Testis (tissue), 3 donors: Measurements from ENCODE around the gene SSTR4. TPM values are rescaled to one million over a fixed set of nuclear protein-coding genes. Genes with fewer than 3 reads are reported as not detected.

Experiments
- DNase-seq: peaks from one replicate; pipeline ENCODE4 v3.0.0-alpha.2; 2019
- H3K27ac ChIP-seq, 2 donors: fragments of 200-600 bp; sonication (generic); one replicate each; pipeline ENCODE4 v1.5.1; 2019
- H3K27me3 ChIP-seq: fragments of 200-600 bp; sonication (generic); one replicate; pipeline ENCODE4 v1.5.1; 2019
- H3K36me3 ChIP-seq: fragments of 200-600 bp; sonication (generic); one replicate; pipeline ENCODE4 v1.5.1; 2017; ENCODE audit warnings: low read depth; ENCODE audit errors: missing control alignments
- H3K4me1 ChIP-seq: fragments of 200-600 bp; sonication (generic); one replicate; pipeline ENCODE4 v1.5.1; 2019
- H3K4me3 ChIP-seq, 2 donors: fragments of 200-600 bp; sonication (generic); one replicate each; pipeline ENCODE4 v1.5.1; 2017 to 2019
- H3K9me3 ChIP-seq: fragments of 200-600 bp; sonication (generic); one replicate; pipeline ENCODE4 v1.5.1; 2017
- POLR2A ChIP-seq: fragments of 450-650 bp; IDR thresholded peaks from one replicate; pipeline ENCODE4 v1.6.1; 2017; ENCODE audit warnings: antibody characterized with exemption, mild to moderate bottlenecking, moderate library complexity
- WGBS, 2 donors: methylation state at CpG; one replicate each; pipeline ENCODE4 v1.1.5; 2018; 5-methylcytosine and 5-hydroxymethylcytosine counted together
- intact Hi-C: fragments of 100-400 bp; cut with DNase I; formaldehyde crosslinking; loops from one replicate; pipeline ENCODE4 v1.15.1; 2023; ENCODE audit warnings: low total_unique reads
- polyA plus RNA-seq: library from polyadenylated mRNA; stranded (reverse); fragments of 350-450 nt; fragmentation: Illumina TruSeq; extraction: RNeasy Lipid Tissue Mini Kit (QIAGEN cat#74804); gene quantifications from one replicate; pipeline ENCODE4 v1.2.3, GENCODE V29; 2014; ENCODE audit warnings: low read depth, low replicate concordance; ENCODE audit not compliant: insufficient read depth
- total RNA-seq, 2 donors: library from RNA; depleted of rRNA; stranded (reverse); fragments of >200 nt; gene quantifications; one replicate each; pipeline ENCODE4 v1.2.3, GENCODE V29; 2016
- TF ChIP-seq, protein P1 (sequence below), 3 experiments: fragments of 450-650 bp in 2 of 3; fragments of 200-600 bp in 1 of 3; sonication (generic) in 1 of 3; IDR thresholded peaks; one replicate each; pipeline ENCODE4 v1.5.1; 2016 to 2019; ENCODE audit warnings: antibody characterized with exemption in 3 of 3, mild to moderate bottlenecking in 2 of 3, moderate library complexity in 1 of 3

SSTR4 gene
- total and polyA plus RNA-seq, 3 donors from 2014 or later = 0.55 TPM; not detected in 2

DNA sequence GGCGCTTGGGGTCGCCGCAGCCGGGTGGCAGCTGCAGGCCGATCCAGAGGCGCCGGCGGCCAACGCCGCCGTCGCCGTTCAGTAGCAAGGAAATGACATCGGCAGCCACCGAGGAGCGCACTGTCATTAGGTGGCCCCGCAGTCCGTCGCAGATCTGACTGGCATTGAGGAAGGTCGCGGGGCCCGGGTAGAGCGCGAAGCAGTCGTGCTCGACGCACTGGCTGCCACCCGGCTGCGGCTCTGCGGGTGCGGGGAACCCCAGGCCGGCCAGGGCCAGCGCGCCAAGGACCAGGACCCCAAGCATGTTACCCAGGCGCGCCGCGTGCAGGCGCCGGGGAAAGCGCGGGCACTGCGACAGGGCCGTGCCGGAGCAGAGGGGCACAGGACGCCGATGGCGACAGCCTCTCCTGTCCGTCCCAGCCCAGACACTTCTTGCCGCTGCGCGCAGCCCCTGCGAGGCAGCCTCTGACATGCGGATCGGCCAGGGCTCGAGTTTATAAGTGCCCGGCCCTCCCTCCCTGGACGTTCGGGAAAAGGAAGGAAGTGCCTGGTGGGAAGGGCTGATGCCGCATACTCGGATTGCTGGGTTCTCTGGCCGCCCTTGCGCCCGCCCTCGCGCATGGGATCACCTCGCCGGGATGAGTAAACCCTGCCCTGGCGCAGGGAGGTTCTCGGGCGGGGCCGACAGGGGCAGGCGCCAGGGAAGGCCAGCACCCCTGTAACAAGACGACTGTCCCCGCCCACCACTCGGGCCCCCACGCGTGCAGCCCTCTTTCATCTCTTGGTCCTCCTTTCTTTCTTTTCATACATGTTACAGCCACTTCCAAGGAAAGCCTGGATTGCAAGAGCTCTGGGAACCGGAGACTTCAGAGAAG, 14.3 kb downstream of the SSTR4 start, which contains the start of gene THBD:
Gene THBD (minus strand): TSS at position 472 of the 875 bp plus-strand sequence. CDS start 168 bp downstream, at position 304.
- Histone ChIP-seq H3K27ac (peak within 1 kb of the TSS; percentile 76 to 82), H3K4me1 (peaks cover 4% of the 10 kb centered on the region), H3K27me3 (no peaks in the 10 kb centered on the region), H3K36me3 (no peaks in the 10 kb centered on the region), H3K4me3 (peak within 1 kb of the TSS; percentile 57 to 62), H3K9me3 (no peaks in the 10 kb centered on the region)
- TF ChIP-seq, protein P1, sequence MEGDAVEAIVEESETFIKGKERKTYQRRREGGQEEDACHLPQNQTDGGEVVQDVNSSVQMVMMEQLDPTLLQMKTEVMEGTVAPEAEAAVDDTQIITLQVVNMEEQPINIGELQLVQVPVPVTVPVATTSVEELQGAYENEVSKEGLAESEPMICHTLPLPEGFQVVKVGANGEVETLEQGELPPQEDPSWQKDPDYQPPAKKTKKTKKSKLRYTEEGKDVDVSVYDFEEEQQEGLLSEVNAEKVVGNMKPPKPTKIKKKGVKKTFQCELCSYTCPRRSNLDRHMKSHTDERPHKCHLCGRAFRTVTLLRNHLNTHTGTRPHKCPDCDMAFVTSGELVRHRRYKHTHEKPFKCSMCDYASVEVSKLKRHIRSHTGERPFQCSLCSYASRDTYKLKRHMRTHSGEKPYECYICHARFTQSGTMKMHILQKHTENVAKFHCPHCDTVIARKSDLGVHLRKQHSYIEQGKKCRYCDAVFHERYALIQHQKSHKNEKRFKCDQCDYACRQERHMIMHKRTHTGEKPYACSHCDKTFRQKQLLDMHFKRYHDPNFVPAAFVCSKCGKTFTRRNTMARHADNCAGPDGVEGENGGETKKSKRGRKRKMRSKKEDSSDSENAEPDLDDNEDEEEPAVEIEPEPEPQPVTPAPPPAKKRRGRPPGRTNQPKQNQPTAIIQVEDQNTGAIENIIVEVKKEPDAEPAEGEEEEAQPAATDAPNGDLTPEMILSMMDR (IDR thresholded peaks at IDR 0.05) = no peak
- TF ChIP-seq POLR2A = no peak
- 0% methylated on average over 16 to 79 of the region's 79 CpGs for WGBS, 2 donors
- peak; percentile 81 for DNase-seq
- intact Hi-C loops = loop anchor here (10.0 kb wide), 2 partner anchors 185 to 285 kb away; no protein-coding TSS in a partner anchor

DNA sequence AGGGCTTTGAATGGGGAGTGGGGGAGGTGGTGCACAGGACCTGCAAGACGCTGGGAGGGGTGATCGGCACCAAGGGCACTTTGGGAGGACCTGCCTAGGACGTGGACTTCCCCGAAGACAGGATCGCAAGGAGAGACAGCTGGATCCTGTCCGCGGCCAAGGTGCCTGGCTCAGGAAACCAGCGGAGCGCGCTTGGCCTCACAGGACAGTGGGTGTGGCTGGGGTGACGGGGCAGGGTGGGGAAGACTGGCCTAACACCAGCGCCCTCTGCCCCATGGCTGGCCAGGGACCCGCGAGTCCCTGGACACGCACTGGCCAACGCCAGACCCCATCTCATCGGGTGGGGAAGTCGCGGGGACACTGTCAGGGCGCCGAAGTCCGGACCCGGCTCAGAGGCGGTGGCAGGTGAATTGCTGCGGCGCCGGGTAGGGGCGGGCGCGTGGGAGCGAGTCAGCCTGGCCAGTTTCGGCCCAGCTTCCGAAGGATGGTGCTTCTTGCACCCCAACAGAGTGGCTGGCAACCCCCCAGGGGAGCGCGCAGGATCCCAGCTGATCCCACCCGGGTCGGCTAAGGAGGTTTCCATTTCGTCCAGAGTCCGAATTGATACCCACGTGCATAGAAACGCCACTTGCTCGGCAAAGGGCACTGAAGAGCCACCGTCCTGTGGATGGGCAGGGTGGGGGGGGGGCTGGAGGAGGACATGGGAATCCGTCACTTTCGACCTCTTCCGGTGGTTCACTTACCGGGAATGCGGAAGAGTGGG, 15.1 kb downstream of the SSTR4 start:
- Histone ChIP-seq H3K4me3 (peak overlapping the region; percentile 57 to 62), H3K27ac (peak overlapping the region; percentile 76 to 82), H3K9me3 (no peaks in the 10 kb centered on the region), H3K27me3 (no peaks in the 10 kb centered on the region), H3K4me1 (peaks cover 4% of the 10 kb centered on the region), H3K36me3 (no peaks in the 10 kb centered on the region)
- 1 to 2% methylated on average over 17 to 44 of the region's 48 CpGs for WGBS, 2 donors
- DNase-seq = peak; percentile 44
- intact Hi-C loops = no loop called here
- no peak for TF ChIP-seq POLR2A
- TF ChIP-seq, protein P1 (IDR thresholded peaks at IDR 0.05) = no peak

DNA sequence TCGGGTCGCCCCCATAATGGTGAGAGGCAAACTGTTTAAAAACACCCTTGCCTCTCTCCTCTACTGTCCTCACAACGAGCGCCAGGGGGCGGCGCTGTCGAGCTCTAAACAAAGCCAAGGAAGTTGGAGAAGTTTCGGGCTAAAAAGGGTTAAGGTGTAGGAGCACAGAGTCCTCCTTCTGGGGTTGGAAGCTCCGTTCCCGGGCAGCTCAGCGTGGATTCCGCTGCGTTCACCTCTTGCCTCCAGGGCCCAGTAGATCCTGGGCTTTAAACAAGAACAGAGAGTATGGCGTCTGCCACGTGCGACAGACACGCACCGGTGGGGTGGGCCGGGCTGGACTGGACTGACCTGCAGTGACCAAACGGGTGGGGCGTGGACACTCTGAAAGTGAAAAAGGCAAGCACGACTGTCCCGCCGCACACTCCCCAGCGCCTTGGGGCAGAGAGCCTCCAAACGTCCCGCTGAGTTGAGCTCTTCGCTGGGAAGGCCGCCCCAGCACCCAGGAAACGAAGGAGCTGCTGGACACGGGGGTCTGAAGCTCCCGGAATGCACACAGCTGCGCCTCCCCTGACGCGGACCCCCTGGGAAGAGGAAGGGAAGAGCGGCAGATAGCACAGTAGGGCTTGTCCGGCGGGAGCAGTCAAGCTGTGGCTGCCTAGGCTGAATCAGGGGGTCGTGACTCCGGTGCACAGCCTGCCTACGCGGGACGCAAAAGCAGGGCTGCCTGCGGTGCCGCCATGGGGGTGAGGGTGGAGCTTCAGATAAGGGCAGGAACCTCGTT, 15.9 kb downstream of the SSTR4 start:
- Histone ChIP-seq H3K27me3 (no peaks in the 10 kb centered on the region), H3K4me3 (peak overlapping the region; percentile 57 to 62), H3K36me3 (no peaks in the 10 kb centered on the region), H3K4me1 (peaks cover 4% of the 10 kb centered on the region), H3K9me3 (no peaks in the 10 kb centered on the region), H3K27ac (peak overlapping the region; percentile 76 to 82)
- intact Hi-C loops = no loop called here
- DNase-seq = peak; percentile 89
- TF ChIP-seq, protein P1 (IDR thresholded peaks at IDR 0.05) = peak; percentile 65 to 80 (median 70)
- TF ChIP-seq POLR2A = no peak
- WGBS, 2 donors = 11 to 15% methylated on average over 40 to 46 of the region's 46 CpGs

- no peak for TF ChIP-seq POLR2A
- TF ChIP-seq, protein P1 (IDR thresholded peaks at IDR 0.05) = no peak
- Histone ChIP-seq H3K4me3 (no peak overlapping the region), H3K36me3 (no peaks in the 10 kb centered on the region), H3K4me1 (peaks cover 4% of the 10 kb centered on the region), H3K27ac (no peak overlapping the region), H3K9me3 (no peaks in the 10 kb centered on the region), H3K27me3 (no peaks in the 10 kb centered on the region)
- no peak for DNase-seq
- intact Hi-C loops = no loop called here
- 84 to 92% methylated on average over 5 of the region's 5 CpGs for WGBS, 2 donors
Observed at GRCh38 chr20:23052904-23053303, 17.8 kb downstream of the SSTR4 start.
